Dermis blood vessel endothelial cell (primary cell): ENCODE results near the gene RBM33. TPM values are rescaled to one million over a fixed set of nuclear protein-coding genes. Genes with fewer than 3 reads are reported as not detected.

Source experiments
- DNase-seq: peaks from one replicate; pipeline ENCODE4 v3.0.0; 2010
- total RNA-seq: library from RNA; depleted of rRNA; stranded (reverse); fragments of >200 nt; gene quantifications from 2 replicates; pipeline ENCODE4 v1.2.3, GENCODE V29; 2014

Gene RBM33
- total RNA-seq, 1 donor from 2014 or later, result 23.1 TPM

GRCh38 chr7:155774947-155775346 lies 130.5 kb downstream of the RBM33 start:
- DNase-seq, result no peak

DNA sequence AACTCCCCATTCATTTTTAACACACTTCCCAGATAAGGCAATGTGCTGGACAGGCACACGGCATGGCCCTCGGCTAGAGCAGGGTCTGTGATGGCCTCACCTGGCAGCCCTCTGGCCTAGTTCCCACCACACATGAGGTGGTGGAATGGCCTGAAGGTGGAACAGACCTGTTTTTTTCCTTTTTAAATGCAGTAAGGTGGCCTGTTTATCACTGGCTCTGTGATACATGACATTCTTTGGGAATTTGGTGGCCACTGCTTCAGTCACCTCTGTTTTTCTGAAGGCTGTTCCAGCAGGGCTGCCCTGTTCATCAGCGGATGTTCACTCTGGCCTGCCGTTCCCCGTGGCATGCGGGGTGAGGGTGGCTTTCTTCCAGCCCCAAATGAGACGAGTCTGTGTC lies 131.2 kb downstream of the RBM33 start:
- no peak for DNase-seq

DNA sequence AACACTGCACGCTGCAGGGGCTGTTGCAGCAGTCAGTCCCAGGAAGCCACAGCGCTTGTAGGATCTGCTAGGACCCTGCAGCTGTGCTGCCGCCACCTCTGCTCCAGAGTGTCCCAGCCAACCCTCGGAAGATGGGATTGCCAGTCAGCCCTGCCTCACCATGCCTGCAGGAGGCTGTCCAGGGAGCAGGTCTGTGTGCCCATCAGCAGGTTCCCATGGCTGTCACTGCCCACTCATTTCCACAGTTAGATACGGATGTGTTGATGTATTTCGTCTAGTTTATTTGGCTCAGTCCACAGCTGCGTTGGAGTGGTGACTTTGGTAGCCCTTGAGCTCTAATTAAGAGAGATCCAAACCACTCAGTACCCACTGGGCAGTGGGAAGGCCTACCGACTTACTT lies 132.1 kb downstream of the RBM33 start:
- DNase-seq, result no peak

- no peak for DNase-seq
Observed at GRCh38 chr7:155778349-155778748, 133.9 kb downstream of the RBM33 start.

DNA sequence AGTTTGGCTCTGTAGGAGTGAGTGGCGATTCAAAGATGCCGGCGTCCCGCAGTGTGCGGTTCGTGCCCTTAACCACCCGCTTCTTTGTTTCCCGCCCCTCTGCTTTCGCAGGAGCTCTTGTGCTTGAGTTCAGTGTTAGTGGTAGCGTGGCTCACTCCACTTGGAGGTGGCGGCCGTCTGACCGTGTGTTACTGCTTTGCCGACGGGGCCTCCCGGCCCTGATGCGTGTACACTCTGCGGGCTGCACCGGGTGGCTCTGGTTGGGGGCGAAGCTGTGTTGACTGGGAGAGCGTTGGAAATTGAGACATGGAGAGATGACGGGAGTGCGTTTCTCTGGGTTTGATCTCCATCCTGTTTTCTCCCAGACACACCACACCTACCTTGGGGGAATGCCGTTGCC lies 136.4 kb downstream of the RBM33 start:
- DNase-seq, result no peak

DNA sequence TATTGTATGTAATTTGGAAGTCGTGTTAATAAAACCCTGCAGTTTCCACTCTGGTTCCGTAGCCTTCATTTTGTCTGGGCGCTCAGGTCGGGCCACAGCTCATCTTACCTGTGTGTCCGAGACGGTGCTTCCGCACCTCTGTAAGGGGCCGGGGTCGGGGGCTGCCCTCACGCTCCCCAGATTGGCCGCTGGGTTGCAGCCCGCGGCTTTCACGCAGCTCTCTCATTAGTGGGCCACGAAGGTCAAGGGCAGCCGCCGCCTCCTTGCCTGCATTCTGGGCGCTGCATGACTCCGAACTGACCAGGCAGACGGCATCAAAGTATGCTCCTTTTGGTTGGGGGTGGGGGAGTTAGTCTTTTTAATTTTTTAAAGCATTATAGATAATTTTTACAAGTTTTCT lies 137.0 kb downstream of the RBM33 start:
- no peak for DNase-seq

- DNase-seq, result no peak
Observed at GRCh38 chr7:155782466-155782865, 138.0 kb downstream of the RBM33 start.

DNA sequence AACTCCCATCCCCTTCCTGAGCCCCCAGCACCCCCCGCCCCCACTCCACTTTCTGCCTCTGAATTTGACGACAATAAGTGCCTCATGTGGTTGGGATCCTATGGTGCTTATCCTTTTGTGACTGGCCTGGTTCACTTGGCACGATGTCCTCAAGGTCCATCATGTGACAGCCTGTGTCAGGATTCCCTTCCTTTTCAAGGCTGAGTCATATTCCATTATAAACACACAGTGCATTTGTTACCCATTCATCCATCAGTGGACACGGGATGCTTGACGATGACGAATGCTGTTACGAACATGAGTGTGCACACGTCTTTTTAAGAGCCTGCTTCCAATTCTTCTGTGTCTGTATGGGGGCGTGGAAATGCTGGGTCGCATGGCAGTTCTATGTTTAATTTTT lies 141.1 kb downstream of the RBM33 start:
- peak; percentile 82 for DNase-seq

DNA sequence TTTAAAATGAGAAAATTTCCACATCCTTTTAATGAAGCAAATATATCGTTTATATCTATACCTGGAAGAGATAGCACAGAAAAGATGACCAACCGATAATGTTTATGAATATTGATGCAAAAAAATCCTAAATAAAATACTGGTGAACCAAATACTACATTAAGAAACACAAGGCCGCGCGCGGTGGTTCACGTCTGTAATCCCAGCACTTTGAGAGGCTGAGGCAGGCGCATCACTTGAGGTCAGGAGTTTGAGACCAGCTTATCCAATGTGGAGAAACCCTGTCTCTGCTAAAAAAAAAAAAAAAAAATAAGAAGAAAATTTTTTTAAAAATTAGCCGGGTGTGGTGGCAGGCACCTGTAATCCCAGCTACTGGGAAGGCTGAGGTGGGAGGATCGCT lies 142.0 kb downstream of the RBM33 start:
- DNase-seq, result no peak

- no peak for DNase-seq
Observed at GRCh38 chr7:155787171-155787851, 142.8 kb downstream of the RBM33 start.

DNA sequence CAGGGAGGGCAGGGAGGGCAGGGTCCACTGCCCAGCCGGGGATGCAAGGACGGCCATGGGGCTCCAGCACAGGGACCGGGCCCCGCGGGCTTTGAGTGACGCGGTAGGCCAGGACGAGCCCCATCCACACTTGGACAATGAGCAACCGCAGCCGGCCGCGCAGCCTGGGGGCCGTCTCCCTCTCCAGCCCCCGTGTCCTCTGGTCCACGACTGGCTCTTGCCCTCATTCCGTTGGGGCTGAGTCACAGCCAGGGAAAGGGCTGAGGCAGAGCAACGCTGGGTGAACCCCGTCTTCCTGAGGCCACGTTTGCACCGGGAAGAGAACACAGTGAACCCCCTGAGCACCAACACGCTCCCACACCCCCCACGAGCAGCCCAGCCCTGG lies 144.1 kb downstream of the RBM33 start:
- no peak for DNase-seq

DNA sequence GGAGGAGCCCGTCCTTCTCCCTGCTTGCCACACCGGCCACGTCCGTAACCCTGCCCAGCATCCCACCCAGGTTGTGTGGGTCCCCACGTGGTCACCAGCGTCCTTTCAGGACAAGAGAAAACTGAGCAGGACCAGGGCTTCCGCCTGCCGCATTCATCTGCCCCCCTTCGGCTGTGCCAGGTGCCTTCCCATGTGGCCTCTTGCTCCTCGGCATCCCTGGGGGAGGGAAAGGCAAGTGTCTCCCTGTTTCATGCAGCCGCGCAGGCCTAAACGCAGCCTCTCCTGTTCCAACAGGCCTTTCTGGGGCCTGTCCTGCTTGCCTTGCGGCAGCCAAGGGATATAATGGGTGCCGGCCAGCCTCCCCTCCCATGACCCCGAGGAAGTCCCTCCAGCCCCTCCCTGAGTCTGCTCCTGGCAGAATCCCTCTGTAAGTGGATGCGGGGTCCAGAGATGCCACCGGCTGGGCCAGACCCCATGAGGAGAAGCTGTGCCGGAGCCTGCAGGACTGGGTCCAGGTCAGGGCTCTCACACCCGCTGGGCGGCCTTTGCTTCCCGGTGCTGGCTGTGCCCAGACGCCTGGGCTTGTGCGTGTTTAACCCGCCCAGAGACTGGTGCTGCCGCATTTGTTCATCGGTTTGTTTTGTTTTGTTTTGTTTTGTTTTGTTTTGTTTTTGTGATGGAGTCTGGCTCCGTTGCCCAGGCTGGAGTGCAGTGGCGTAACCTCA lies 144.7 kb downstream of the RBM33 start:
- no peak for DNase-seq

DNA sequence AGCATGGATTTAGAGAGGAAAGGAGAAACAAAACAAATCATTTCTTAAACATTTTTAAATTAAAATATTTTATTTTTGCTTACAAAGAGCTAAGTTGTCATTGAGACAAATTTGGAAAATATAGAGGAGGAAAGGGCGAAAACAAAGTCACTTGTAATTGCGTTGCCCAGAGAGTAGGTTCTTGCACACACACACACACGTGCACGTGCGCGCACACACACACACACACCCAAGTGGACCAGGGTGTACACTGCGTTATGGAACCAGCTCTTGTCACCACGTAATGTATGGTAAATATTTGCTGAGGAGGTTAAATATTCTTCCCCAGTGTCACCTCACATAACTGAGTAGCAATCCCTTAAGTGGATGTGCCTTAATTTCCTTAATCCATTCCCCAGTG lies 146.2 kb downstream of the RBM33 start:
- DNase-seq, result no peak

DNA sequence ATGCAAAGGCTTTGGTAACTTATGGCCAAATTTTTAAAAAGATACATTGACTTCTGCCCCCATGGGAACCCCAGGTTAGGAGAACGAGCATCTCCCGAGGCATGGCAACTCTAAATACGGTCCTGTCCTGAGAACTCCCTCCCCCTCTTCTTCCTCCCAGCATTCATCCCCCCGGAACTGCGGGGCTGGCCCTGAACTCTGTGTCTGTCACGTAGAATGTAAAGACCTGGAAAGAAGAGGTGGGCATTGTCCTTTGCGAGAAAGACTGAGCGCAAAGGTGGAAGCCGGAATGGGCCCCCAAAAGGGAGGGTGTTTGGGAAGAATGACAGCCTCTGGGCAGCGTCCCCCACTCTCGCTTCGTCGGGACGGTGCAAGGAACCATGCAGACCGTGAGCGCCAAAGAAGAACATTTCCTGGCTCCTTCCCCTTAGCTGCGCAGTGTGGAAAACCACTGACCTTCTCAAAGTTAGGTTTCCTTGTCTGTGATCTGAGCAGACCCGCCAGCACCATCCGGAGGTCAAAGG lies 146.8 kb downstream of the RBM33 start:
- no peak for DNase-seq

DNA sequence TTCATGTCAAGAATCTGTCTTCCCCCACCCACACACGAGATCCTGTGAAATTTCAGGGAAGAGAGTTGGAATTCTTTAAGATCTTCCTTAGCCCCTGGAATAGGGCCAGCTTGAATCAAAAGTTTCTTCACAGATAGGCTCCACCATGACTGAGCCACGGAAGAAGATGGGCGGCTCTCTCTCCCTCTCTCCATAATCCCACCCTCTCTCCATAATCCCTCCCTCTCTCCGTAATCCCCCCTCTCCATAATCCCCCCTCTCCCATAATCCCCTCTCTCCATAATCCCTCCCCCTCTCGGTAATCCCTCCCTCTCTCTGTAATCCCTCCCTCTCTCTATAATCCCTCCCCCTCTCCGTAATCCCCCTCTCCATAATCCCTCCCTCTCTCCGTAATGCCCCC lies 147.4 kb downstream of the RBM33 start:
- DNase-seq, result no peak

- DNase-seq, result no peak
Observed at GRCh38 chr7:155792315-155792960, 148.0 kb downstream of the RBM33 start.

GRCh38 chr7:155792999-155793560 lies 148.6 kb downstream of the RBM33 start:
- no peak for DNase-seq

- no peak for DNase-seq
Observed at GRCh38 chr7:155793720-155794119, 149.3 kb downstream of the RBM33 start.

- DNase-seq, result no peak
Observed at GRCh38 chr7:155794196-155794595, 149.7 kb downstream of the RBM33 start.

DNA sequence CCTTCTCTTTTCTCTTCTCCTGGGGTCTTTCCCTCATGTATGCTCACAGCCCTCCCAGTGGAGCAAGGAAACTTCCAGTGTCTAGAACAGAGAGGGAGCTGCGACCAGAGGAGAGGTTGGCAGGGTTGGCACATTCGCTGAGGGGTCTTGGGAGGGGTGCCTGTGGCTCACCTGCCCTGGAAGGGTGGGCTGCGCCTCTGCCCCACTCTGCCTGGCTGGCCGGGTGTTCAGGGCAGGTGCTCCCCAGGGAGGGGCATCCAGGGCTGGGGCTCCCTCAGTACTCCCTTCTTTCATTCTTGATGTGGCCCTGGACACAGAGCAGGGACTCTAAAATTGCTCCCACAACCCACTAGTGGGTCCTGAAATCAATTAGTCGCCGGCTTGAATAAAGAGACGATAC lies 150.9 kb downstream of the RBM33 start:
- no peak for DNase-seq

- no peak for DNase-seq
Observed at GRCh38 chr7:155795951-155796350, 151.5 kb downstream of the RBM33 start.

- DNase-seq, result peak; percentile 70
Observed at GRCh38 chr7:155796381-155797261, 152.2 kb downstream of the RBM33 start.
